DMS114 treated with DMSO at 0.1 percent for 48 hours (cell line): ENCODE measurements around the gene GPATCH2.

ENCODE experiments used
- DNase-seq: peaks from one replicate; lab custom pipeline; 2025; ENCODE audit not compliant: unreplicated experiment; lab: John Stamatoyannopoulos, UW

Gene GPATCH2

GRCh38 chr1:217630711-217631591 is at the start of gene GPATCH2, which contains the start of gene SPATA17:
TSS of gene GPATCH2 (minus strand) at chr1:217631090. CDS start at chr1:217630971, 119 bp downstream.
TSS of gene SPATA17 (plus strand) at chr1:217631344. CDS start at chr1:217631379, 35 bp downstream.
- peak; percentile 97 for DNase-seq

DNA sequence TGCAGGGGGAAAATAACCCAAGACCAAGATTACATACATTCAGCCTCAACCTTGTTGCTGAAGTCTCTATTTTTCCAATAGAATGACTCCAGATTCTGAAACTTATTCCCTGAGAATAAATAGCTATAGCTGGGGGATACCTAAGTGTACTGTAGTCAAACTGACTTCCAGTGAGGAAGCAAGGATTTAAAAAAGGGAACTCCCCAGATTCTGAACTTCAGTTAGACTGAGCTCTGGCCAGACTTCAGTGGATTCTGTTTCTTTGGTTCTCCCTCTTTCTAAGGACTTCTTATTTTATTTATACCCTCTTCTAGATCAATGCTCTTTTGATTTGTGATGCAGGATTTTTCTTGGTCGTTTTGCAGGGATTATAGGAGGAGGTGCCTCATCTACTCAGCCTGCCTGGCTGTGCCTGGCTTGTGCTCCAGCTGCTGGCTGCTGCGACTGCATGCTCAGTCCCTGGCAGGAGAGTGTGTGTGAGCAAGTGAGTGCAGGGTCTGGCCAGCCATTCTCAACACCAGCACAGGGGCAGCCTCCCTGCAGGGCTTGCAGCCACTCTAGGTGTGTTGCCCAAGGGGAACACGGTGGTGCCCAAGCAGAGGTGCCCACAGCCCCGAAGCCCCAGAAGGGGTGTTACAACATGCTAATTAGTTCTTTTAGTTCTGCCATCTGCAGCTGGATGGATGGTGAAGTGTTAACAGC is 43.3 kb upstream of the GPATCH2 start:
- no peak for DNase-seq

DNA sequence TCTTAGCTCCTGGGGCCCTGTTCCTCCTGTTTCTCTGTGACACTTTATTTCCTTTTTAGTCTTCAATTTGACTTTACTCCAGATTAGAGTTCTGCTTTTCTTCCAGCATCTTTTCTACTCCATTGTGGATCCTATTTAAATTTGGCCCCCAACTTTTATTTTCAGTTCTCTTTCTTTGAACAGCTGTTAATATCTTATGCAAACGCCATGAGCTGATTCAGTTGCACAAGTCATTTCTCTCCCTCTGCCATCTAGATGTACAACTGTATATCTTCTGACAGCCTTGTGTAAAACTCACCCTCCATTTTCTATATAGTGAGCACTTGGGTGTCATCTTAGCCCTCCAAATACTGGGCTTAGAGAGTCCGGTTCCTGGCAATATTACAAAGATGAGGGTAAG is 42.5 kb upstream of the GPATCH2 start:
- no peak for DNase-seq

DNA sequence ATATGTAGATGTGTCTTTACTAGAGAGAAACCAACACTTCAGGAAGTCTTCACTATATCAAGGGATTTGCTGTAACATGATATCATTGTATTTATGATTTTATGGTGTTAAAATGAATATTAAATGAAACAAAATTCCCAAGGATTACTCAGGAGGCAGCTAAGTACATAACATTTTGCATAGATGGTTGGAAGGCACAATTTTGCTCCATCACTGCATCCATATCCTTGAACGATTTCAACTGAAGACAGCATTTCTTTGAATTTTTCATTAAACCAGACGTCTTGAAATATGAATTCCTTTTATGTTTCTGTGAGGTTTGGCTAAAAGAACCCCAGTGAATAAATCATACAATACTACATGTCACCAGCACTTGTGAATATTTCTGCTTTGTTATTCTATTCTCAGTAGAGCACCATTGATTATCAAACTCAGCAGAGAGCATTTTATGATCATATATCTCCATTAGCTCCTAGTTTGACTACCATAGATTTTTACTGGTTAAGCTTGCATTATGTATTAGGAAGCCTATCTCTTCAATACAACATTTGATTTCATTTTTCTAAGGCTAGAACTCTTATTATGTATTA is 37.6 kb upstream of the GPATCH2 start:
- DNase-seq, result no peak

DNA sequence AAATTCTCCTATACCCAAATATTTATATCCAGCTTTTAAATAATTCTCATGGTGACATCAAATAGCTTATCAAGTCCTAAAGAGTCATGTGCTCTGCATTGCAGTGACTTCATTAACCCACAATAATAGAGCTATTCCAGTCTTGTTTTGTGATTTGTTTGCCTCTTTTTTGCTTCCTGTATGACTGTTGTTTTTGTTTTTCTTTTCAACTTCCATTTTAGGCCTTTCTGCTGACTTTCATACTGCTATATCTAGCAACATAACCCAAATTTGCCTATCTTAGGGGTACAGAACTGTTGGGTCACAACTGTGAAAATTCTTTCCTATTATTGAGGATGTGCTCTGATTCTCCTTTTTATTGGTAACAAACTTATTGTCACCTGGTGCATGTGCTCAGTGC is 30.5 kb upstream of the GPATCH2 start:
- no peak for DNase-seq

GRCh38 chr1:217660353-217661062 is 29.6 kb upstream of the GPATCH2 start:
- DNase-seq, result no peak

DNA sequence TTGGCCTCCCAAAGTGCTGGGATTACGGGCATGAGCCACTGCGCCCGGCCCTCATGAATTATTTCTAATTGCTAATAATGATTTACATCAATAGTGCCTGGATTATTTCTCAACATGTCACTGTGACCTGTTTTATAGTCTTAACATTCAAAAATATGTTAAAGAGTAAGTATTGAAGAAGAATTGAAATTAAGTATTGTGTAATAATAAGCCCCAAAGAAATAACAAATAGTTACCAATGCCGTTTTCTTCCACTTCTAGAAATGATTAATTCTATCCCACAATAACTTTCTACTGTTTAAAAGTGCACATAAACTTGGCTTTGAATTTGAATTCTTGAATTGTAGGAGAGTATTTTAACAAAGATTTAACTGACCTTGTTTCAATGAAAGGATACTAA is 19.8 kb upstream of the GPATCH2 start:
- DNase-seq, result no peak

DNA sequence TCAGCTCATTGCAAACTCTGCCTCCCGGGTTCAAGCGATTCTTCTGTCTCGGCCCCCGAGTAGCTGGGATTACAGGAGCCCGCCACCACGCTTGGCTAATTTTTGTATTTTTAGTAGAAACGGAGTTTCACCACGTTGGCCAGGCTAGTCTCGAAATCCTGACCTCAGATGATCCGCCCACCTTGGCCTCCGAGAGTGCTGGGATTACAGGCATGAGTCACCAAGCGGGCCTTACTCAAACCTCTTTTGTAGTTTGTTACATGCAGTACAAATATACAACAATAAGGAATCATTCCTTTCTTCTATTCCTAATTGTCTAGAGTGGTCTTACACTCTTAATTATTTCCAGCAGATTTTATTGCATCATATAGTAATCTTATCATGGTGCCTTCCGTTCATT is 16.9 kb upstream of the GPATCH2 start:
- DNase-seq, result no peak

DNA sequence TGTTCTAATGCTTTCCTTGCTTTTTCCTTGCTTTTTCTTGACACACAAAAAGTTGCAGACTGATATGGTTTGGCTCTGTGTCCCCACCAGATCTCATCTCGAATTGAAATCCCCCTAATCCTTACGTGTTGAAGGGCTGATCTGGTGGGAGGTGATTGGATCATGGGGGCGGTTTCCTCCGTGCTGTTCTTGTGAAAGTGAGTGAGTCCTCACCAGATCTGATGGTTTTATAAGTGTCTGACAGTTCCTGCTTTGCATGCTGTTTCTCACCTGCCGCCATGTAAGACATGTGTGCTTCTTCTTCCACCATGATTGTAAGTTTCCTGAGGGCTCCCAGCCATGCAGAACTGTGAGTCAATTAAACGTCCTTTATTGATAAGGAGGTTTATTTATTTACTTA is 11.6 kb upstream of the GPATCH2 start:
- DNase-seq, result no peak

DNA sequence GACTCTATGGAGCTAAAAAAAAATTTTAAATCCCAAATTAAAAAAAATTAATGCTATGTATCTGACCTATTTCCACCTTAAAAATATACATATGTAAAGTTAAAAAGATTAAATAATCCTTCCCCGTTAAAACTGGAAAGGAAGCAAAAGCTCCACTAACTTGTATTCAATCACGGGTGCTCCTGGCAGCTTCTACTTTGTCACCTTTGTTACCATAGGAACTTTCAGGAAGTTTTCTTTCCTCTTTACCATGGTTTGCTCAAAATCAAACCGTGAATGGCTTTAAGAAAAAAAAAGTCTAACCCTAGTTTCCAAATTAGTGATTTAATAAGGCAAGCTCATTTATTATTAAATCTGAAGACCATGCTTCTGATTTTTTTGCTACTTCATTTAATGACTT is 3.5 kb downstream of the GPATCH2 start:
- no peak for DNase-seq

DNA sequence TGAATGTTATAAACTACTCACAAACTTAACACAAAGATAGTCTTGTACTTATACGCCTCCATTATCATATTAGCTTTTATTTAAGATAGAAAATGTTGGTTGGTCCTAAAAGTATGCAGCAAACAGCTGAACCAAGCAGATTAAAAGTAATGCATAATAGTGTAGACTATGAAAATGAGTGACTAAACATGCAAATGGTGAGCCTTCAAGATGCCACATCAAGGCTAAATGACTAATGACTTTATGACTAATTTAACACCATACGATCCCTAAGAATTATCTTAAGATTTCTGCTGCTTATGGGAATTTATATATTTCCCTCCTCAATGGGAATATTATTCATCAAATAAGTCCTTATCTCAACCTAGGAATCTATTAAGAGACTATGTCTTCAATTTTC is 4.6 kb downstream of the GPATCH2 start:
- DNase-seq, result no peak

GRCh38 chr1:217622042-217622441 is 8.8 kb downstream of the GPATCH2 start:
- no peak for DNase-seq

- DNase-seq, result no peak
These were observed 10.1 kb downstream of the GPATCH2 start for GRCh38 chr1:217620814-217621213.

DNA sequence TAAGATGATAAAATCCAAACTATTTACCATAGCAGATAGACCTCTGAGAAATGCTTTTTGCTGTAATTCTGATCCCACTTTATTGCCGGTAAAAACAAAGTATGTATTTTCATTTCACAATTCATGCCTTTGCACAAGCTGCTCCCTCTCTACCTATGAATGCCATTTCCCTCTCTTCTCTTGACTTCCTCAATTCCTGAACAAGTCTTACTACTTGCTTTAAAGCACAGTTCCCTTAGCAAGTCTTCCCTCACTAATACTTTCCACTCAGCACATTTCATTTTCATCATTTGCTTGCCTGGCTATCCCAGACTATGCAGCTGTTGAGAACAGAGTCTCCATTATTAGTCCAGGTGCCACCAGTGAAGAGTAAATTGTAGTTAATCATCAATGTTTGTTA is 13.8 kb downstream of the GPATCH2 start:
- no peak for DNase-seq

DNA sequence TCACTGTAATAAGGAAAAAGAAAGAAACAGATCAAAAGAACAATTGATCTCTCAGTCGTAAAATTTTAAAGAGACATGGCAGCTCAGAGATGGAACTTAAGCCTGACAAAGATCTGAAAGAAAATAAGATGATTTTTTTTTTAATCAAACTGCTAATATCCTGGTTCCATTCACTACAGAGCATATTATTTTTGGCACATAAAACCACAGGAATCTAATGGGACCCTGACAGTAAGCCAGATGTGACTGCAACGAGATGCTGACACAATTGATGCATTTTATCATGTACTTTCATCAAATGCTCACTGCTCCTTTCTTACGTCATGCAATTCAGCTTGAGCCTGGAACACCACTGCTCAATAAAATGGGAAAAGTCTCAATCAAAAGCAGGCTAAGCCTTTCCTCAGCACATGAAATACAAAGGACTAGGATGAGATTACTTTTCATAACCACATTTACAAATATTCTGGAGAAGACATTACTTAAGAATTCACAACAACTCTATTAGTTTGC is 16.6 kb downstream of the GPATCH2 start:
- no peak for DNase-seq

DNA sequence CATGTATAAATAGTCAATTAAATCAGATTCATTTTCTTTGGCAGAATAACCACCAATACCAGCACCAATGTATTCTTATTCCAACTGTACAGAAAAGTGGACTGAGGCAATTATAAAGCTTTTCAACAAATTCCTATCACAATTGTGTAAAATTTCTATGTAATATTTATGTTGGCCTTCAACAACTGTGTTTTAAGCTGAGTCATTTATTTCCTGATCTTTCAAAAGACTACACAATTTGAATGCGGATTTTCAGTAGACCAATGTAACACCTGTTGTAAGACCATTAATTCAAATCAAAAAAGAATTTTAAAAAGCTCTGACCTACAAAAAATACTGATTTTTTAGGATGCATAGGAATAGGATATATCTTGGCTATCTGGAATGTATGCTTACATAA is 25.5 kb downstream of the GPATCH2 start:
- no peak for DNase-seq

DNA sequence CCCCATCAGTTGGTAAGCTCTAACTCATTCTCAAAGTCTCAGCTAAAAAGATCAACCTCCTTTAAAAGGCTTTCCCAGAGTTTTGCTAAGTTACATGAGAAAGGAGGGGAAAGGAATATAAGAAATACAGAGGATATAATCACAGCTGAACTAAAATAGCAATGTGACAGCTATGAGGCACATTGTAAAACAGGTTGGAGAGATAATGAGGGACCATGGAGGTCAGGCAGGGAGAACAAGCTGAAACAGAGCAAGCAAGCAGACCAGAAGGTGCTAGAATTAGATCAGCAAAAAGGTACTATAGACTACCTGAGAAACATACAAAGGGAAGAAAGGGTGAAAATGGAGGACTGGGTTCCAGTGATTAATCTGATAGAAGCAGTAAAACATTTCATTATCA is 28.5 kb downstream of the GPATCH2 start:
- no peak for DNase-seq

- DNase-seq, result no peak
These were observed 31.7 kb downstream of the GPATCH2 start for GRCh38 chr1:217599154-217599553.

DNA sequence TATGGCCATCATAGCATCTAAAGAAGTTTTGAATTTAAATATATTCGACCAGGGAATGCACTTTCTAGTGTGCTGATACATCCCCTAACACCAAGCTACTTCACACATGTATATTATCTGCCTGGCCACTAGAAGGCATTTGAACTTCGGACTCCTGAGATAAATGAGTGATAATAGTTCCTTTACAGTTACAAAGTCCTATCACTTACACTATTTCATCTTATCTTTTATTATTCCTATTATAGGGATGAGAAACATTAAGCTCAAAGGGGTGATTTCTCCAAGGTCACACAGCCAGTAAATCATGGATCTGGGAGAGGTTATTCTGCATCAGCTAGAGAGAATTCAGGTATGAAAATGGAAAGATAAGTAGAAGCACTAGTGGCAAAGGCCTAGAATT is 40.3 kb downstream of the GPATCH2 start:
- no peak for DNase-seq

DNA sequence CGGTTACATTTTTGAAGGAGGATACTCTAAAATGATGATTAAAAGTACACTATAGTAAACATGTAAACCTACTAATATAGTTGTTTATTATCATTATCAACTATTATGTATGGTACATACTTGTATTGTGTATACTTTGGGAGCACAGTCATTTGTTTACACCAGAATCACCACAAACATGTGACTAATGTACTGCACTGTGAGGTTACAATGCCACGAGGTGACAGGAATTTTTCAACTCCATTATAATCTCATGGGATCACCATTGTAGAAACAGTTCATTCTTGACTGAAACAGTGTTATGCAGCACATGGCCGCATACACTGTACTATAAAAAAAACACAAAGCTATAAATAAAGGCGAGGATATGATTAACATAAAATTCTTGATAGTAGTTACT is 44.3 kb downstream of the GPATCH2 start:
- DNase-seq, result no peak

- no peak for DNase-seq
These were observed 45.3 kb downstream of the GPATCH2 start for GRCh38 chr1:217585577-217585976.
